H1 (cell line): ENCODE data around the gene HERC3. TPM values are rescaled to one million over a fixed set of nuclear protein-coding genes. Genes with fewer than 3 reads are reported as not detected.

Experiments used
- CTCF ChIA-PET: fragments of 300-600 bp; sonication (Branson Sonifier 250); formaldehyde crosslinking; loops from one replicate; lab custom pipeline; 2021; ENCODE audit not compliant: partially characterized antibody; lab: Charles Lee
- POLR2A ChIA-PET: fragments of 300-600 bp; sonication (Branson Sonifier 250); formaldehyde crosslinking; loops from one replicate; lab custom pipeline; 2021; ENCODE audit warnings: inconsistent platforms; ENCODE audit not compliant: partially characterized antibody; lab: Charles Lee
- DNase-seq, 2 experiments: peaks; one replicate each; pipeline versions ENCODE4 v3.0.0 to v3.0.0-alpha.2; 2010 to 2022; ENCODE audit warnings: low spot score in 2 of 2, low read depth in 1 of 2, mixed read lengths in 1 of 2
- FAIRE-seq: peaks from 2 replicates; lab custom pipeline; 2011; peaks lifted over from hg19 to GRCh38; lab: Jason Lieb, UNC
- H2AFZ ChIP-seq: 2 replicates; pipeline ENCODE4 v1.8.1; 2012; ENCODE audit warnings: low read length, inconsistent platforms
- H2AK5ac ChIP-seq: 2 replicates; pipeline ENCODE4 v1.6.1; 2013; ENCODE audit warnings: low read depth, low read length
- H2BK120ac ChIP-seq: replicated peaks from 2 replicates; pipeline ENCODE3; 2013; ENCODE audit warnings: low read depth, low read length, inconsistent platforms
- H2BK12ac ChIP-seq: 2 replicates; pipeline ENCODE4 v1.6.1; 2013; ENCODE audit warnings: low read depth, low read length
- H2BK15ac ChIP-seq: 2 replicates; pipeline ENCODE4 v1.6.1; 2013; ENCODE audit warnings: low read length
- H2BK20ac ChIP-seq: 2 replicates; pipeline ENCODE4 v1.6.1; 2013; ENCODE audit warnings: low read length
- H2BK5ac ChIP-seq: 2 replicates; pipeline ENCODE4 v1.6.1; 2013; ENCODE audit warnings: low read depth, low read length
- H3K14ac ChIP-seq: 2 replicates; pipeline ENCODE4 v1.6.1; 2013; ENCODE audit warnings: inconsistent platforms; ENCODE audit not compliant: insufficient read length
- H3K18ac ChIP-seq: 2 replicates; pipeline ENCODE4 v1.6.1; 2013; ENCODE audit warnings: low read length; ENCODE audit errors: extremely low read depth
- H3K23ac ChIP-seq: 2 replicates; pipeline ENCODE4 v1.6.1; 2013; ENCODE audit warnings: inconsistent platforms; ENCODE audit not compliant: insufficient read length
- H3K23me2 ChIP-seq: 2 replicates; pipeline ENCODE4 v1.6.1; 2013; ENCODE audit warnings: low read depth, low read length
- H3K27ac ChIP-seq: 2 replicates; pipeline ENCODE4 v1.6.1; 2011; ENCODE audit warnings: low read depth, low read length, inconsistent platforms
- H3K27me3 ChIP-seq, 4 experiments: replicated peaks in 1 of 4; 1 replicate in 1 of 4; 2 replicates in 3 of 4; pipeline versions ENCODE4 v1.6.1 to v1.8.1; 2011 to 2013; ENCODE audit warnings: low read length in 3 of 4, mild to moderate bottlenecking in 3 of 4, inconsistent platforms in 2 of 4, mixed read lengths in 2 of 4, moderate library complexity in 1 of 4; ENCODE audit not compliant: control insufficient read depth in 3 of 4, insufficient read depth in 3 of 4; ENCODE audit errors: extremely low read depth in 1 of 4
- H3K36me3 ChIP-seq, 4 experiments: 2 replicates each; pipeline versions ENCODE4 v1.6.1 to v1.8.1; 2011 to 2013; ENCODE audit warnings: mild to moderate bottlenecking in 4 of 4, low read length in 3 of 4, moderate library complexity in 2 of 4, control low read depth in 1 of 4, inconsistent platforms in 1 of 4; ENCODE audit not compliant: insufficient read depth in 4 of 4, control insufficient read depth in 2 of 4
- H3K4ac ChIP-seq: replicated peaks from 2 replicates; pipeline ENCODE3; 2013; ENCODE audit warnings: low read length, low read depth, mixed read lengths, inconsistent platforms; ENCODE audit not compliant: insufficient read length
- H3K4me1 ChIP-seq, 4 experiments: replicated peaks in 1 of 4; 1 replicate in 1 of 4; 2 replicates in 3 of 4; pipeline versions ENCODE4 v1.6.1 to v1.8.1; 2011 to 2013; ENCODE audit warnings: low read length in 3 of 4, inconsistent platforms in 2 of 4, mixed read lengths in 1 of 4; ENCODE audit not compliant: insufficient read depth in 4 of 4, control insufficient read depth in 3 of 4
- H3K4me2 ChIP-seq, 2 experiments: 2 replicates each; pipeline versions ENCODE4 v1.6.1 to v1.8.1; 2011 to 2013; ENCODE audit warnings: low read depth in 2 of 2, low read length in 2 of 2, control low read depth in 1 of 2, inconsistent platforms in 1 of 2, mild to moderate bottlenecking in 1 of 2; ENCODE audit not compliant: insufficient read depth in 1 of 2
- H3K4me3 ChIP-seq, 4 experiments: fragments of 200-600, 300-600 bp in 1 of 4; sonication (generic), shearing (Covaris generic), sonication (Bioruptor Twin) in 1 of 4; 2 replicates each; pipeline versions ENCODE4 v1.5.1 to v1.8.1; 2011 to 2016; ENCODE audit warnings: low read length in 4 of 4, low read depth in 3 of 4, control low read depth in 2 of 4, inconsistent platforms in 2 of 4, mild to moderate bottlenecking in 2 of 4, mixed read lengths in 1 of 4, moderate library complexity in 1 of 4; ENCODE audit not compliant: insufficient read depth in 2 of 4; ENCODE audit errors: extremely low read depth in 1 of 4
- H3K56ac ChIP-seq: replicated peaks from 2 replicates; pipeline ENCODE3; 2013; ENCODE audit warnings: low read depth, mild to moderate bottlenecking, mixed read lengths, low read length, inconsistent platforms; ENCODE audit not compliant: insufficient read length
- H3K79me1 ChIP-seq: 2 replicates; pipeline ENCODE4 v1.6.1; 2013; ENCODE audit warnings: low read depth, low read length, control low read depth
- H3K79me2 ChIP-seq, 2 experiments: 2 replicates each; pipeline versions ENCODE4 v1.6.1 to v1.8.1; 2012 to 2013; ENCODE audit warnings: low read length in 2 of 2, mild to moderate bottlenecking in 2 of 2, inconsistent platforms in 1 of 2; ENCODE audit not compliant: insufficient read depth in 2 of 2, control insufficient read depth in 1 of 2
- H3K9ac ChIP-seq, 4 experiments: replicated peaks in 1 of 4; 1 replicate in 1 of 4; 2 replicates in 3 of 4; pipeline versions ENCODE4 v1.6.1 to v1.8.1; 2011 to 2013; ENCODE audit warnings: low read depth in 3 of 4, low read length in 3 of 4, control low read depth in 2 of 4, mild to moderate bottlenecking in 2 of 4, moderate library complexity in 2 of 4, inconsistent platforms in 1 of 4; ENCODE audit errors: extremely low read depth in 1 of 4
- H3K9me3 ChIP-seq, 2 experiments: 2 replicates each; pipeline versions ENCODE4 v1.6.1 to v1.8.1; 2012 to 2013; ENCODE audit warnings: mild to moderate bottlenecking in 2 of 2, moderate library complexity in 2 of 2, control low read depth in 1 of 2, inconsistent platforms in 1 of 2, low read depth in 1 of 2, low read length in 1 of 2, mixed read lengths in 1 of 2; ENCODE audit not compliant: insufficient read depth in 2 of 2
- H4K20me1 ChIP-seq, 2 experiments: replicated peaks in 1 of 2; 2 replicates each; pipeline versions ENCODE3 to v1.8.1; 2011 to 2013; ENCODE audit warnings: inconsistent platforms in 2 of 2, low read length in 2 of 2, mild to moderate bottlenecking in 1 of 2; ENCODE audit not compliant: insufficient read depth in 2 of 2, control insufficient read depth in 1 of 2
- H4K5ac ChIP-seq: 2 replicates; pipeline ENCODE4 v1.6.1; 2013; ENCODE audit warnings: low read length, low read depth, mixed read lengths, inconsistent platforms; ENCODE audit not compliant: insufficient read length
- H4K8ac ChIP-seq: 2 replicates; pipeline ENCODE4 v1.8.0; 2013; ENCODE audit warnings: mild to moderate bottlenecking, moderate library complexity, low read length, inconsistent platforms; ENCODE audit not compliant: insufficient read depth; ENCODE audit errors: extremely low read depth
- H4K91ac ChIP-seq: replicated peaks from 2 replicates; pipeline ENCODE3; 2013; ENCODE audit warnings: low read length, mixed read lengths, inconsistent platforms; ENCODE audit not compliant: insufficient read length
- EZH2 ChIP-seq: fragments of 200-600 bp; sonication (generic); IDR thresholded peaks from 2 replicates; pipeline ENCODE4 v1.7.1; 2012; ENCODE audit warnings: low read depth, mild to moderate bottlenecking, moderate library complexity, low read length, inconsistent platforms; ENCODE audit not compliant: severe bottlenecking
- TEAD4 ChIP-seq: IDR thresholded peaks from 2 replicates; pipeline ENCODE4 v1.6.1; 2012; ENCODE audit warnings: low read depth, low read length, inconsistent platforms, mixed read lengths
- USF2 ChIP-seq: IDR thresholded peaks from 2 replicates; pipeline ENCODE4 v1.6.1; 2011; ENCODE audit warnings: low read length, improper control_type of control experiment
- WGBS, 2 experiments: shearing (Covaris generic) in 1 of 2; methylation state at CpG; one replicate each; pipeline versions ENCODE4 v1.1.6 to v1.1.7; 2013 to 2015; ENCODE audit warnings: low lambda C conversion rate in 2 of 2, mixed read lengths in 2 of 2, inconsistent platforms in 1 of 2, low coverage in 1 of 2, missing lambda C conversion rate in 1 of 2; ENCODE audit not compliant: insufficient replicate concordance in 2 of 2, insufficient coverage in 1 of 2, insufficient read length in 1 of 2; ENCODE audit errors: extremely low coverage in 1 of 2, missing lambda C conversion rate in 1 of 2; 5-methylcytosine and 5-hydroxymethylcytosine counted together
- polyA plus RNA-seq, 7 experiments: library from polyadenylated mRNA; depleted of rRNA in 3 of 7; stranded (reverse) in 5 of 7; unstranded in 2 of 7; fragments of >200 nt in 5 of 7; fragments of 200-250 nt in 2 of 7; gene quantifications; 1 replicate in 5 of 7; 2 replicates in 1 of 7; 4 replicates in 1 of 7; pipeline versions ENCODE4 v1.2.1 to v1.2.3, GENCODE V29; 2011 to 2013; ENCODE audit warnings: missing spikeins in 2 of 7, mixed read lengths in 2 of 7
- total RNA-seq: library from RNA; stranded (reverse); fragmentation: NEBNext Ultra II Directional; extraction: Animal tissue kit (Norgen Biotek cat#: 25700); gene quantifications from 2 replicates; pipeline ENCODE4 v1.2.1, GENCODE V29; 2021

Gene HERC3
- total and polyA plus RNA-seq, 2 of the 8 experiments (the other 6 are each of a cell fraction or from before 2014, with no cell fraction given) = 1.4 to 5.7 TPM

- H2BK5ac ChIP-seq = no peak overlapping the region
- H4K91ac ChIP-seq = no peak overlapping the region
- H4K20me1 ChIP-seq = no peaks in the 10 kb centered on the region
- no peak overlapping the region for H2BK12ac ChIP-seq
- H3K9ac ChIP-seq = no peak overlapping the region
- H2AFZ ChIP-seq = no peak overlapping the region
- 90% methylated on average over 3 of the region's 3 CpGs; no CpG with 5 or more reads in 1 of the 2 experiments for WGBS, 2 experiments
- no peak overlapping the region for H4K5ac ChIP-seq
- H3K4me2 ChIP-seq = no peak overlapping the region
- DNase-seq = no peak
- no peaks in the 10 kb centered on the region for H3K27me3 ChIP-seq
- no peaks in the 10 kb centered on the region for H3K79me2 ChIP-seq
- no peak overlapping the region for H3K23ac ChIP-seq
- H2BK120ac ChIP-seq = no peak overlapping the region
- CTCF ChIA-PET = interaction anchor here (1.0 to 1.4 kb wide), 5 partner anchors 13 to 287 kb away, joined by 3 to 4 read pairs (median 3); no protein-coding TSS in a partner anchor
- POLR2A ChIA-PET = interaction anchor here (1.7 kb wide), 1 partner anchor 11 kb away, joined by 3 read pairs; no protein-coding TSS in a partner anchor
- H3K4me1 ChIP-seq = peaks cover 6 to 28% (median 11%) of the 10 kb centered on the region in 4 experiments; a peak in 6 of 7 replicates
- no peaks in the 10 kb centered on the region for H3K79me1 ChIP-seq
- H4K8ac ChIP-seq = no peak overlapping the region
- no peak overlapping the region for H3K14ac ChIP-seq
- H2BK15ac ChIP-seq = no peak overlapping the region
- no peaks in the 10 kb centered on the region for H3K23me2 ChIP-seq
- no peaks in the 10 kb centered on the region; a peak in 1 of 8 replicates for H3K36me3 ChIP-seq
- FAIRE-seq = no peak
- H3K56ac ChIP-seq = no peak overlapping the region
- no peak overlapping the region for H3K18ac ChIP-seq
- no peak overlapping the region for H2AK5ac ChIP-seq
- no peaks in the 10 kb centered on the region for H3K9me3 ChIP-seq
- no peak overlapping the region for H3K27ac ChIP-seq
- H3K4me3 ChIP-seq = no peak overlapping the region
- H2BK20ac ChIP-seq = no peak overlapping the region
- no peak overlapping the region for H3K4ac ChIP-seq
- no peak for TF ChIP-seq USF2
- TF ChIP-seq EZH2 = no peak
- TF ChIP-seq TEAD4 = no peak
These were observed 144.0 kb downstream of the HERC3 start for GRCh38 chr4:88736264-88736663.
